K562 (cell line): ENCODE data around the gene DHCR24. TPM values are rescaled to one million over a fixed set of nuclear protein-coding genes. Genes with fewer than 3 reads are reported as not detected.

ENCODE experiments used
- ATAC-seq: fragments of 200-7000 bp; cut with Tn5 transposase; 3 replicates; pipeline ENCODE4 v1.9.1; 2020; ENCODE audit warnings: moderate library complexity
- BruUV-seq: library from RNA; stranded (reverse); fragments of 400-500 nt; replicated peaks from 2 replicates; lab custom pipeline; 2021; lab: Mats Ljungman, UMichigan
- CTCF ChIA-PET: fragments of 300-600 bp; formaldehyde crosslinking; extraction: SDS; loops from one replicate; lab custom pipeline; 2021; ENCODE audit warnings: low intra/inter-chr PET ratio; lab: Yijun Ruan, JAX
- POLR2A ChIA-PET: fragments of 300-600, 350-650 bp; sonication (Branson Sonifier 250); formaldehyde crosslinking; extraction: SDS; loops from one replicate; lab custom pipeline; 2021; ENCODE audit warnings: antibody characterized with exemption, inconsistent platforms; lab: Yijun Ruan, JAX
- DNase-seq, 4 experiments: peaks; one replicate each; pipeline versions ENCODE4 v3.0.0 to v3.0.0-alpha.2; 2011 to 2018; ENCODE audit warnings: low spot score in 3 of 4, mixed read lengths in 3 of 4; ENCODE audit errors: extremely low read depth in 1 of 4
- FAIRE-seq: peaks from 2 replicates; lab custom pipeline; 2011; peaks lifted over from hg19 to GRCh38; lab: Jason Lieb, UNC
- H2AFZ ChIP-seq: 2 replicates; pipeline ENCODE4 v1.6.0; 2011; ENCODE audit warnings: low read depth, low read length, control low read depth, inconsistent platforms
- H3K27ac ChIP-seq: fragments of 200-600 bp; 3 replicates; pipeline ENCODE4 v1.8.0; 2011; ENCODE audit warnings: low read depth, mild to moderate bottlenecking, control low read depth, inconsistent platforms, low read length, moderate library complexity, mixed read lengths; ENCODE audit errors: extremely low read depth
- H3K27me3 ChIP-seq, 2 experiments: fragments of 300-600 bp in 1 of 2; 2 replicates in 1 of 2; 3 replicates in 1 of 2; pipeline versions ENCODE4 v1.6.0 to v1.8.0; 2011; ENCODE audit warnings: inconsistent platforms in 2 of 2, low read length in 2 of 2, mild to moderate bottlenecking in 1 of 2, mixed read lengths in 1 of 2, moderate library complexity in 1 of 2; ENCODE audit not compliant: control insufficient read depth in 2 of 2, insufficient read depth in 2 of 2
- H3K36me3 ChIP-seq: fragments of 300-600 bp; 3 replicates; pipeline ENCODE4 v1.8.0; 2011; ENCODE audit warnings: mild to moderate bottlenecking, low read length, inconsistent platforms; ENCODE audit not compliant: control insufficient read depth, insufficient read depth
- H3K4me1 ChIP-seq, 2 experiments: fragments of 200-600 bp in 1 of 2; replicated peaks in 1 of 2; 2 replicates in 1 of 2; 3 replicates in 1 of 2; pipeline versions ENCODE4 v1.5.1 to v1.8.0; 2011; ENCODE audit warnings: inconsistent platforms in 2 of 2, low read length in 2 of 2, mild to moderate bottlenecking in 1 of 2, mixed read lengths in 1 of 2, moderate library complexity in 1 of 2; ENCODE audit not compliant: control insufficient read depth in 2 of 2, insufficient read depth in 2 of 2
- H3K4me2 ChIP-seq: 2 replicates; pipeline ENCODE4 v1.6.1; 2011; ENCODE audit warnings: low read length, control low read depth, inconsistent platforms, mixed read lengths; ENCODE audit not compliant: insufficient read depth
- H3K4me3 ChIP-seq: fragments of 200-600 bp; sonication (generic), shearing (Covaris generic); 2 replicates; pipeline ENCODE4 v1.5.1; 2016; ENCODE audit warnings: control low read depth, inconsistent platforms
- H3K79me2 ChIP-seq: fragments of 200-600 bp; 3 replicates; pipeline ENCODE4 v1.8.0; 2011; ENCODE audit warnings: low read length, inconsistent platforms; ENCODE audit not compliant: control insufficient read depth, insufficient read depth
- H3K9ac ChIP-seq, 2 experiments: 2 replicates each; pipeline versions ENCODE4 v1.6.0 to v1.6.1; 2011; ENCODE audit warnings: low read depth in 2 of 2, low read length in 2 of 2, control low read depth in 1 of 2, inconsistent platforms in 1 of 2, mild to moderate bottlenecking in 1 of 2, mixed read lengths in 1 of 2; ENCODE audit not compliant: insufficient read depth in 1 of 2
- H3K9me1 ChIP-seq: one replicate; pipeline ENCODE4 v1.6.0; 2011; ENCODE audit warnings: inconsistent platforms, mild to moderate bottlenecking, low read length, moderate library complexity; ENCODE audit not compliant: control insufficient read depth, insufficient read depth
- H3K9me3 ChIP-seq: replicated peaks from 2 replicates; pipeline ENCODE4 v1.5.1; 2011; ENCODE audit warnings: low read depth, low read length, inconsistent platforms; ENCODE audit not compliant: control insufficient read depth, insufficient read depth
- H4K20me1 ChIP-seq: replicated peaks from 2 replicates; pipeline ENCODE4 v1.6.1; 2011; ENCODE audit warnings: low read length, inconsistent platforms, mixed read lengths; ENCODE audit not compliant: control insufficient read depth, insufficient read depth
- CCAR2 ChIP-seq: fragments of 200-400 bp; formaldehyde crosslinking; IDR thresholded peaks from 2 replicates; pipeline ENCODE4 v1.6.1; 2017; ENCODE audit warnings: mild to moderate bottlenecking, low read depth, low read length
- ETV6 ChIP-seq, 3 experiments: fragments of 150-350 bp in 1 of 3; sonication (generic) in 1 of 3; formaldehyde crosslinking in 1 of 3; IDR thresholded peaks; 2 replicates each; pipeline versions ENCODE4 v1.6.1 to v1.8.0; 2014 to 2022; ENCODE audit warnings: borderline replicate concordance in 2 of 3, low read depth in 2 of 3, antibody characterized with exemption in 1 of 3, low read length in 1 of 3, mild to moderate bottlenecking in 1 of 3, missing genetic modification reagents in 1 of 3
- HCFC1 ChIP-seq: IDR thresholded peaks from 2 replicates; pipeline ENCODE4 v1.6.1; 2012; ENCODE audit warnings: low read depth, low read length, improper control_type of control experiment
- HDAC2 ChIP-seq: fragments of 450-650 bp; IDR thresholded peaks from 2 replicates; pipeline ENCODE4 v1.6.1; 2016; ENCODE audit warnings: mild to moderate bottlenecking
- MBD2 ChIP-seq: sonication (generic); IDR thresholded peaks from 2 replicates; pipeline ENCODE4 v1.6.1; 2016; ENCODE audit warnings: low read depth, borderline replicate concordance
- SP1 ChIP-seq: sonication (generic); formaldehyde crosslinking; IDR thresholded peaks from 2 replicates; pipeline ENCODE4 v1.8.1; 2022; ENCODE audit warnings: mild to moderate bottlenecking, missing genetic modification reagents
- ZNF24 ChIP-seq: fragments of 450-650 bp; IDR thresholded peaks from 2 replicates; pipeline ENCODE4 v1.6.1; 2016
- ZSCAN29 ChIP-seq: fragments of 450-650 bp; IDR thresholded peaks from 2 replicates; pipeline ENCODE4 v1.6.1; 2017
- WGBS: fragments of 100-300 bp; shearing (Covaris generic); methylation state at CpG from one replicate; pipeline ENCODE4 v1.1.6; 2016; ENCODE audit warnings: low coverage, mixed read lengths; ENCODE audit not compliant: insufficient coverage; ENCODE audit errors: missing lambda C conversion rate; 5-methylcytosine and 5-hydroxymethylcytosine counted together
- in situ Hi-C: fragments of 300-500 bp; cut with MboI; formaldehyde crosslinking; loops from 4 replicates; pipeline ENCODE4 v1.15.0; 2018; ENCODE audit warnings: inconsistent platforms, mixed read lengths
- intact Hi-C: fragments of 100-400 bp; cut with micrococcal nuclease; formaldehyde crosslinking; loops from 2 replicates; pipeline ENCODE4 v1.14.2; 2022
- polyA plus RNA-seq, 8 experiments: library from polyadenylated mRNA; depleted of rRNA in 4 of 8; stranded (reverse) in 5 of 8; unstranded in 3 of 8; fragments of >200 nt; fragmentation: Nextera tagmentation in 2 of 8; fragmentation: Illumina TruSeq in 1 of 8; extraction: Ambion mirVana in 2 of 8; extraction: Trizol in 1 of 8; gene quantifications; 2 replicates each; pipeline versions ENCODE4 v1.2.1 to v1.2.3, GENCODE V29; 2011 to 2014; ENCODE audit warnings: inconsistent platforms in 1 of 8, missing spikeins in 1 of 8
- total RNA-seq, 7 experiments: library from RNA; depleted of rRNA in 6 of 7; stranded (reverse); fragments of >200 nt in 6 of 7; fragmentation: Illumina TruSeq in 2 of 7; extraction: Trizol in 2 of 7; gene quantifications; 2 replicates each; pipeline versions ENCODE4 v1.2.1 to v1.2.3, GENCODE V29; 2011 to 2021; ENCODE audit warnings: low replicate concordance in 1 of 7
- TF ChIP-seq, protein P1 (sequence below): IDR thresholded peaks from 2 replicates; pipeline ENCODE4 v1.6.1; 2011; ENCODE audit warnings: borderline replicate concordance, low read depth, mild to moderate bottlenecking, moderate library complexity, low read length; ENCODE audit not compliant: insufficient read depth, poor library complexity, severe bottlenecking
- TF ChIP-seq, protein P2 (sequence below): sonication (generic); formaldehyde crosslinking; IDR thresholded peaks from 2 replicates; pipeline ENCODE4 v1.8.0; 2022; ENCODE audit warnings: missing genetic modification reagents, mild to moderate bottlenecking, moderate library complexity, borderline replicate concordance
- TF ChIP-seq, protein P3 (sequence below): fragments of 200-800 bp; sonication (Bioruptor generic); IDR thresholded peaks from 2 replicates; pipeline ENCODE4 v1.6.1; 2017; ENCODE audit warnings: missing genetic modification characterization, missing compliant biosample characterization

DHCR24 gene
- total and polyA plus RNA-seq, 9 of the 15 experiments (the other 6 are each of a cell fraction or from before 2014, with no cell fraction given): 23.4 to 161 (median 79.9) TPM

DNA sequence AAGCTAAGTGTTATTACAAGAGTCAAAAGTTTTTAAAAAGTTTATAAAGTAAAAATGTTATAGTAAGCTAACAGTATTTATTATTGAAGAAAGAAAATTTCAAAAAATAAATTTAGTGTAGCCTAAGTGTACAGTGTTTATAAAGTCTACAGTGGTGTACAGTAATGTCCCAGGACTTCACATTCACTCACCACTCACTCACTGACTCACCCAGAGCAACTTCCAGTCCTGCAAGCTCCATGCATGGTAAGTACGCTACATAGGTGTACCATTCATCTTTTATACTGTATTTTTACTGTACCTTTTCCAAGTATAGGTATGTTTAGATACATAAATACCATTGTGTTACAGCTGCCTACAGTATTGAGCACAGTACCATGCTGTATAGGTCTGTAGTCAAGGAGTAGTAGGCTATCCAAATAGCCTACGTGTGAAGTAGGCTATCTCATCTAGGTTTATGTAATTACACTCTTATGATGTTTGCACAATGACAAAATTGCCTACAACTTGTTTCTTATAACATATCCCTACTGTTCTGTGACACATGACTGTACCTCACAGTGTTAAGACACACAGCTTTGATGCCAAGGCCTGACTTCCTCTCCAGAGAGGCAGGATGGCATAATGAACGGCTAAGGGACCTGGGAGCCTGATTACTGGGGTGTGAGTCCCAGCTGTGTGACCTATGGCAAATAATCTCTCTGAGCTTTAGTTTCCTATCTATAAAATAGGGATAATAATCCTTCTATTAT is 12.7 kb downstream of the DHCR24 start:
- CTCF ChIA-PET: no interaction called here
- in situ Hi-C loops: no loop called here

More for the DNA sequence above, 12.7 kb downstream of the DHCR24 start:
- Histone ChIP-seq H3K4me1 (peaks cover 0 to 4% of the 10 kb centered on the region in 2 experiments; a peak in 1 of 5 replicates), H3K4me2 (no peak overlapping the region), H3K9me3 (no peaks in the 10 kb centered on the region), H4K20me1 (0 out of 2 replicates have a peak, but pooled peaks cover 9% of the 10 kb centered on the region), H3K9me1 (no peaks in the 10 kb centered on the region), H3K79me2 (peaks cover 21% of the 10 kb centered on the region), H2AFZ (no peak overlapping the region), H3K27ac (no peak overlapping the region), H3K4me3 (no peak overlapping the region), H3K9ac (no peak overlapping the region), H3K27me3 (no peaks in the 10 kb centered on the region)
- POLR2A ChIA-PET: interaction anchor here (0.6 to 1.9 kb wide), 2 partner anchors 9 to 27 kb away, joined by 3 to 5 read pairs; no protein-coding TSS in a partner anchor
- intact Hi-C loops: no loop called here
- WGBS: 97% methylated on average over 3 of the region's 3 CpGs
- no peak for ATAC-seq
- TF ChIP-seq HDAC2: no peak
- no peak for TF ChIP-seq CCAR2
- TF ChIP-seq SP1 (CRISPR knock-in tag): no peak
- no peak for TF ChIP-seq ETV6 (IDR thresholded peaks at IDR 0.05; ENCODE audit: borderline replicate concordance in 1 of 2, low read depth in 2 of 2, low read length in 1 of 2)
- TF ChIP-seq ETV6 (CRISPR knock-in tag; IDR thresholded peaks at IDR 0.05; ENCODE audit: borderline replicate concordance): no peak
- no peak for TF ChIP-seq HCFC1
- TF ChIP-seq ZNF24: no peak
- TF ChIP-seq, protein P1, sequence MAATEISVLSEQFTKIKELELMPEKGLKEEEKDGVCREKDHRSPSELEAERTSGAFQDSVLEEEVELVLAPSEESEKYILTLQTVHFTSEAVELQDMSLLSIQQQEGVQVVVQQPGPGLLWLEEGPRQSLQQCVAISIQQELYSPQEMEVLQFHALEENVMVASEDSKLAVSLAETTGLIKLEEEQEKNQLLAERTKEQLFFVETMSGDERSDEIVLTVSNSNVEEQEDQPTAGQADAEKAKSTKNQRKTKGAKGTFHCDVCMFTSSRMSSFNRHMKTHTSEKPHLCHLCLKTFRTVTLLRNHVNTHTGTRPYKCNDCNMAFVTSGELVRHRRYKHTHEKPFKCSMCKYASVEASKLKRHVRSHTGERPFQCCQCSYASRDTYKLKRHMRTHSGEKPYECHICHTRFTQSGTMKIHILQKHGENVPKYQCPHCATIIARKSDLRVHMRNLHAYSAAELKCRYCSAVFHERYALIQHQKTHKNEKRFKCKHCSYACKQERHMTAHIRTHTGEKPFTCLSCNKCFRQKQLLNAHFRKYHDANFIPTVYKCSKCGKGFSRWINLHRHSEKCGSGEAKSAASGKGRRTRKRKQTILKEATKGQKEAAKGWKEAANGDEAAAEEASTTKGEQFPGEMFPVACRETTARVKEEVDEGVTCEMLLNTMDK: no peak
- TF ChIP-seq, protein P2, sequence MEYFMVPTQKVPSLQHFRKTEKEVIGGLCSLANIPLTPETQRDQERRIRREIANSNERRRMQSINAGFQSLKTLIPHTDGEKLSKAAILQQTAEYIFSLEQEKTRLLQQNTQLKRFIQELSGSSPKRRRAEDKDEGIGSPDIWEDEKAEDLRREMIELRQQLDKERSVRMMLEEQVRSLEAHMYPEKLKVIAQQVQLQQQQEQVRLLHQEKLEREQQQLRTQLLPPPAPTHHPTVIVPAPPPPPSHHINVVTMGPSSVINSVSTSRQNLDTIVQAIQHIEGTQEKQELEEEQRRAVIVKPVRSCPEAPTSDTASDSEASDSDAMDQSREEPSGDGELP: no peak
- TF ChIP-seq ZSCAN29: no peak
- TF ChIP-seq, protein P3, sequence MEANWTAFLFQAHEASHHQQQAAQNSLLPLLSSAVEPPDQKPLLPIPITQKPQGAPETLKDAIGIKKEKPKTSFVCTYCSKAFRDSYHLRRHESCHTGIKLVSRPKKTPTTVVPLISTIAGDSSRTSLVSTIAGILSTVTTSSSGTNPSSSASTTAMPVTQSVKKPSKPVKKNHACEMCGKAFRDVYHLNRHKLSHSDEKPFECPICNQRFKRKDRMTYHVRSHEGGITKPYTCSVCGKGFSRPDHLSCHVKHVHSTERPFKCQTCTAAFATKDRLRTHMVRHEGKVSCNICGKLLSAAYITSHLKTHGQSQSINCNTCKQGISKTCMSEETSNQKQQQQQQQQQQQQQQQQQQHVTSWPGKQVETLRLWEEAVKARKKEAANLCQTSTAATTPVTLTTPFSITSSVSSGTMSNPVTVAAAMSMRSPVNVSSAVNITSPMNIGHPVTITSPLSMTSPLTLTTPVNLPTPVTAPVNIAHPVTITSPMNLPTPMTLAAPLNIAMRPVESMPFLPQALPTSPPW (CRISPR knock-in tag): no peak
- TF ChIP-seq MBD2: no peak
- TF ChIP-seq, all 486 proteins: peak for 0
- DNase-seq: no peak
- BruUV-seq: no TSS peak
- no peak for FAIRE-seq
- H3K36me3 ChIP-seq: peaks cover 88% of the 10 kb centered on the region
